Measurements from ENCODE around the gene EHD1. TPM values are rescaled to one million over a fixed set of nuclear protein-coding genes. Genes with fewer than 3 reads are reported as not detected.

EHD1 gene
- total and polyA plus RNA-seq, 10 donors: 51.9 to 337 (median 162) TPM

DNA sequence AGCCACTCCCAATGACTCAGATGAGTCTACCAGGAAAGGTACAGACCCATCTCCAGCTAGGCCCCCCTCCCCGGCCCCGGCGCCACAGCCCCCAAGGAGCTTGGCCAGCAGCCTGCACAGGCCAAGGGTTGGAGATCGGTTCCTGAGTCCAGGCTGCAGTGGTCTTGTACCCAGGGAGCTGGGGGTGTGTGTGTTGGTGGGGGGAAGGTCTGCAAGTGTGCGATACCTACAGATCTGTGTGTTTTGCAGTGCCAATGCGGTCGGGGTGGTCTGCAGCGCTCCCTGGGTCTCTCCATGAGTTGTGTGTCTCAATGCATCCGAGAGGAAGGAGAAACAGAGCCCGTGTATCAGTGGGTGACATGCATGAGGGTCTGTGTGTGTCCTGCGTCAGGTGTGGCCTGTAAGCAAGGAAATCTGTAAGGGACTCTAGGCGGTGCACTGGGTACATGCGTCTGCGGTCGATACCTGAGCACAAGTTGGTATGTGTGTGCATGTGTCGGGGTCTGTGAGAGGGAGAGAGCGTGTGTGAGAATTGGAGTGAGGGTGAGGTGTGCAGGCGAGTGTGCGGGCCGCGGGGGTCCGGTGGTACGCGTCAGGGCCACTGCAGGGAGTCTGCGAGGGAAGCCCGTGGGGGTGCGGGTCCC, 34.6 kb downstream of the EHD1 start:
- 41 to 60% (median 52%) methylated on average over 24 to 27 of the region's 27 CpGs for WGBS, 5 donors
- no peak for DNase-seq

DNA sequence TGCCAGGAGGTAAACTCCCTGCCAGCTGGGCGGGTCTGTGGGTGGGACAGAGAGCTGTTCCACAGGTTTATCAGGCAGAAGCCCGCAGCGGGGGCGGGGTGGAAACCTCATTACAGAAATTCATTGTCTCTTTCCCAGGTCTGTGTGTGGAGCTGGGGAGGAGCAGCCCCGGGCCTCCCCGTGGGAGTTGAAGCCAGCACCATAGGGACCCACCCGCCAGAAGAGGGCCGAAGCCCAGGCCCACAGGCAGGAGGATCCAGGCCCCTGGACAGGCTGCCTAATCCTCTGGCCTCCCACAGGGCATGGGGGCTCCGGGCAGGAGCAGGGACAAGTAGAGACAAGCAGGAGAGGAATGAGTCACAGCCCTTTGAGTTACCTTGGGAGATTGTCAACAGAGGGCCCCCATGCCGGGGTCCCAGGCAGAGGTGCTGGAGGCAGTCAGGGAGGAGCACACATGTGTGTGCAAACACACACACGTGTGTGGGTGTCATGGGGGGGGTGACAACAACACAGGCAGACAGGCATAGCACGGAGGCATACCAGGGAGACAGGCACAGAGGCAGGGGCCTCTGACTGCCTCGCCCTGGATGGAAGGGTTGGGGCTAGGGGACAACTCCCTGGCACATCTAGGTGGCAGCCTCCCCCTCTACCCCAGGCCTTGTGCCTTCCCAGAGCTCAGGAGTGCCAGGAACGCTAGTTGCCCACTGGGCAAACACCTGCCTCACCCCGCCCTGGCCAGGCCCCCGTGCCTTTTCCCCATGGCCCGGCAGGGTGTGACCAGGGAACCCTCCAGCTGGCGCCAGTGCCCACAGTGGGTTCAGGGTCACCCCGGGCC, 35.4 kb downstream of the EHD1 start:
- Histone ChIP-seq H3K4me1 (peaks cover 11 to 50% (median 36%) of the 10 kb centered on the region in 6 donors), H3K36me3 (peaks cover 0 to 23% (median 0%) of the 10 kb centered on the region in 6 donors), H3K4me3 (no peak overlapping the region), H3K27me3 (replicated peaks in 1 of 7) (no peaks in the 10 kb centered on the region), H3K9me3 (no peaks in the 10 kb centered on the region), H3K27ac (no peak overlapping the region)
- TF ChIP-seq, protein P1, sequence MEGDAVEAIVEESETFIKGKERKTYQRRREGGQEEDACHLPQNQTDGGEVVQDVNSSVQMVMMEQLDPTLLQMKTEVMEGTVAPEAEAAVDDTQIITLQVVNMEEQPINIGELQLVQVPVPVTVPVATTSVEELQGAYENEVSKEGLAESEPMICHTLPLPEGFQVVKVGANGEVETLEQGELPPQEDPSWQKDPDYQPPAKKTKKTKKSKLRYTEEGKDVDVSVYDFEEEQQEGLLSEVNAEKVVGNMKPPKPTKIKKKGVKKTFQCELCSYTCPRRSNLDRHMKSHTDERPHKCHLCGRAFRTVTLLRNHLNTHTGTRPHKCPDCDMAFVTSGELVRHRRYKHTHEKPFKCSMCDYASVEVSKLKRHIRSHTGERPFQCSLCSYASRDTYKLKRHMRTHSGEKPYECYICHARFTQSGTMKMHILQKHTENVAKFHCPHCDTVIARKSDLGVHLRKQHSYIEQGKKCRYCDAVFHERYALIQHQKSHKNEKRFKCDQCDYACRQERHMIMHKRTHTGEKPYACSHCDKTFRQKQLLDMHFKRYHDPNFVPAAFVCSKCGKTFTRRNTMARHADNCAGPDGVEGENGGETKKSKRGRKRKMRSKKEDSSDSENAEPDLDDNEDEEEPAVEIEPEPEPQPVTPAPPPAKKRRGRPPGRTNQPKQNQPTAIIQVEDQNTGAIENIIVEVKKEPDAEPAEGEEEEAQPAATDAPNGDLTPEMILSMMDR (IDR thresholded peaks at IDR 0.05 in 8 of 11, conservative IDR thresholded peaks at IDR 0.05 in 3 of 11): no peak
- TF ChIP-seq POLR2AphosphoS5 (IDR thresholded peaks at IDR 0.05) (peak in 1 of 3 donors; percentile 32), POLR2A (IDR thresholded peaks at IDR 0.05) (no peak)
- intact Hi-C loops (cut with DNase I; ENCODE audit: low total_unique reads): loop anchor here (10.0 kb wide), 1 partner anchor 58 kb away; no protein-coding TSS in a partner anchor
- DNase-seq: peak; percentile 81
- WGBS, 5 donors: 84 to 88% (median 86%) methylated on average over 11 to 19 of the region's 19 CpGs

More for the DNA sequence above, 34.6 kb downstream of the EHD1 start:
- intact Hi-C loops (cut with DNase I; ENCODE audit: low total_unique reads): loop anchor here (10.0 kb wide), 1 partner anchor 59 kb away; no protein-coding TSS in a partner anchor
- TF ChIP-seq POLR2A (IDR thresholded peaks at IDR 0.05) (no peak), POLR2AphosphoS5 (IDR thresholded peaks at IDR 0.05) (no peak)
- TF ChIP-seq, protein P1 (IDR thresholded peaks at IDR 0.05 in 8 of 11, conservative IDR thresholded peaks at IDR 0.05 in 3 of 11): no peak
- Histone ChIP-seq H3K27me3 (replicated peaks in 1 of 7) (no peaks in the 10 kb centered on the region), H3K4me1 (peaks cover 18 to 58% (median 44%) of the 10 kb centered on the region in 6 donors), H3K27ac (peak overlapping the region in 7 of 8 donors; percentile 71 to 91 (median 79)), H3K4me3 (peak overlapping the region in 7 of 8 donors; percentile 31 to 87 (median 62)), H3K9me3 (no peaks in the 10 kb centered on the region), H3K36me3 (peaks cover 0 to 15% (median 0%) of the 10 kb centered on the region in 6 donors)

DNA sequence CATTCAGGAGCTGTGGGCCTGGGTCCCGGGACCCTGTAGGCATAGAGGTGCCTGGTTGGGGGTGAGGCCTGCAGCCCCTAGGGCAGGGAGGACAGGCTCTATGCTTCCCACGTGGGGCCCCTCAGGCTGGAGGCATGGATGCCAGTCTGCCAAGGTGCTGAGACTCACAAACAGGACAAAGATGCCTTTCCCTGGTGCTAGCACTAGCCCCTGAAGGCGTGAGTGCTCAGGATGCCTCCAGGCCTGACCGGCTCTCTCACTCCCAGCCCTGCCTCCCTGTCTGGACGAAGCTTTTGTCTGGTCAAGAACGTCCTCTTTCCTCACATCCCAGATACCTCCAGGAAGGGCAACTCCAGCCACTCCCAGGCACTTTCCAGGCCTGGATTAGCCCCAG, 36.1 kb downstream of the EHD1 start:
- DNase-seq: peak; percentile 66
- Histone ChIP-seq H3K36me3 (peaks cover 0 to 26% (median 0%) of the 10 kb centered on the region in 6 donors), H3K27me3 (replicated peaks in 1 of 7) (no peaks in the 10 kb centered on the region), H3K4me1 (peaks cover 4 to 44% (median 29%) of the 10 kb centered on the region in 6 donors), H3K4me3 (no peak overlapping the region), H3K9me3 (no peaks in the 10 kb centered on the region), H3K27ac (no peak overlapping the region)
- WGBS, 5 donors: 83 to 87% (median 84%) methylated on average over 5 to 6 of the region's 6 CpGs
- TF ChIP-seq POLR2A (IDR thresholded peaks at IDR 0.05) (no peak), POLR2AphosphoS5 (IDR thresholded peaks at IDR 0.05) (no peak)
- TF ChIP-seq, protein P1 (IDR thresholded peaks at IDR 0.05 in 8 of 11, conservative IDR thresholded peaks at IDR 0.05 in 3 of 11): no peak
- intact Hi-C loops (cut with DNase I; ENCODE audit: low total_unique reads): loop anchor here (10.0 kb wide), 1 partner anchor 58 kb away; no protein-coding TSS in a partner anchor
